A549 treated with AZD2906 at 1 μM for 4 hours (cell line): ENCODE results near the gene ZNF891. TPM values are rescaled to one million over a fixed set of nuclear protein-coding genes. Genes with fewer than 3 reads are reported as not detected.

Experiments
- total RNA-seq: library from RNA; stranded (reverse); fragments of 200-300 nt; extraction: Qiagen RNA extraction; gene quantifications from 5 replicates; pipeline ENCODE4 v1.2.3, GENCODE V29; 2022

Gene ZNF891
- total RNA-seq = 0.23 to 0.35 TPM (median 0.32 TPM) in 5 replicates

GRCh38 chr12:133130038-133130807 is at the start of gene ZNF891, which contains the start of gene ZNF10:
TSS of gene ZNF891 (minus strand) at chr12:133130274. CDS start at chr12:133121918, 8,356 bp downstream.
TSS of gene ZNF10 (plus strand) at chr12:133130627. CDS start at chr12:133144493, 13,866 bp downstream.

GRCh38 chr12:133080368-133081158 is 49.5 kb downstream of the ZNF891 start, which contains the start of gene ZNF140:
TSS of gene ZNF140 (plus strand) at chr12:133080923. CDS start at chr12:133081321, 398 bp downstream.

Other genes with a start within 250 kb of the ZNF891 start
- gene CHFR, start 242.7 kb downstream of the ZNF891 start, total RNA-seq = 19.2 to 22.5 TPM (median 21.1 TPM) in 5 replicates
- 2.0 to 3.7 TPM (median 3.2 TPM) in 5 replicates for gene ZNF605, start 174.0 kb downstream of the ZNF891 start, total RNA-seq
- 6.8 to 10.5 TPM (median 8.1 TPM) in 5 replicates for gene ZNF26, start 143.9 kb downstream of the ZNF891 start, total RNA-seq
- gene ZNF84, start 92.8 kb downstream of the ZNF891 start, total RNA-seq = 10.3 to 14.1 TPM (median 11.7 TPM) in 5 replicates
- gene ZNF140, start 49.4 kb downstream of the ZNF891 start, total RNA-seq = 7.8 to 12.0 TPM (median 8.6 TPM) in 5 replicates
- 0.94 to 1.6 TPM (median 1.2 TPM) in 5 replicates for gene ZNF10, start 353 bp upstream of the ZNF891 start, total RNA-seq
- gene ZNF268, start 51.2 kb upstream of the ZNF891 start, total RNA-seq = 9.2 to 16.0 TPM (median 9.7 TPM) in 5 replicates
- not detected in 5 replicates for gene ANHX, start 105.6 kb upstream of the ZNF891 start, total RNA-seq